ENCODE measurements around the gene FAIM.
"Not testable (repeated sequence)": the region's sequence is repeated elsewhere in the genome, so short reads cannot be mapped to it uniquely, and the experiment has no call there.

Gene FAIM

DNA sequence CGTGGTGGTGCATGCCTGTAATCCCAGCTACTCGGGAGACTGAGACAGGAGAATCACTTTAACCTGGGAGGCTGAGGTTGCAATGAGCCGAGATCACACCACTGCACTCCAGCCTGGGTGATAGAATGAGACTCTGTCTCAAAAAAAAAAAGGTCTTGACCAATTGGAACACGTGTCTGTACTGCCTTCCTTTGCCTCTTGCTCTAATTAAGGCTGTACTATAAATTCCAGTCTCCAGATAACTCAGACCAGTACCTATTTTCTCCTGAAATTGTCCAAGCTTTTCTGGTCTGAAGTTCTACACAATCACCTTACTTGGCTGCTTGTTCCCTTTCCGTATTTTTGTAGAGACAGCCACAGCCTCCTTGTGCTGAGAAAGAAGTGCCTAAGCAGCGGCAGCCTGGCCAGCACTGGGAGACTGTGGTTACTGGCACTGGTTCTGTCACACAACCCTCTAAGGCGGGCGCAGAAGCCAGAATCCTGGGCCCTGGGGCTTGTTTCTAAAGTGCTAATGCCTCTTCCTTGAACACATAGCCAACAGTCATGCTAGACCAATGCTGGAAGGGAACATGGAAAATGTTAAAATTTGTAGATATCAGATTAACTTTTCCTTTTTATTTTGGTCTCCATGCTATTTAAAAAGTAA, 8.3 kb upstream of the FAIM start:
- in situ Hi-C loops (cut with MboI; ENCODE audit: low sequenced_read_pairs): no loop called here

DNA sequence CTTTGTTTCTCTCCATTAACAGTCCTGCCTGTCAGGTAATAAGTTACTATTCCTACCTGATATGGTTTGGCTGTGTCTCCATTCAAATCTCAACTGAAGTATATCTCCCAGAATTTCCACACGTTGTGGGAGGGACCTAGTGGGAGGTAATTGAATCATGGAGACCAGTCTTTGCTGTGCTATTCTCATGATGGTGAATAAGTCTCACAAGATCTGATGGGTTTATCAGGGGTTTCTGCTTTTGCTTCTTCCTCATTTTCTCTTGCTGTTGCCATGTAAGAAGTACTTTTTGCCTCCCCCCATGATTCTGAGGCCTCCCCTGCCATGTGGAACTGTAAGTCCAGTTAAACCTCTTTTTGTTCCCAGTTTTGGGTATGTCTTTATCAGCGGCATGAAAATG, 6.9 kb upstream of the FAIM start:
- in situ Hi-C loops (cut with MboI; ENCODE audit: low sequenced_read_pairs): not testable (repeated sequence)

DNA sequence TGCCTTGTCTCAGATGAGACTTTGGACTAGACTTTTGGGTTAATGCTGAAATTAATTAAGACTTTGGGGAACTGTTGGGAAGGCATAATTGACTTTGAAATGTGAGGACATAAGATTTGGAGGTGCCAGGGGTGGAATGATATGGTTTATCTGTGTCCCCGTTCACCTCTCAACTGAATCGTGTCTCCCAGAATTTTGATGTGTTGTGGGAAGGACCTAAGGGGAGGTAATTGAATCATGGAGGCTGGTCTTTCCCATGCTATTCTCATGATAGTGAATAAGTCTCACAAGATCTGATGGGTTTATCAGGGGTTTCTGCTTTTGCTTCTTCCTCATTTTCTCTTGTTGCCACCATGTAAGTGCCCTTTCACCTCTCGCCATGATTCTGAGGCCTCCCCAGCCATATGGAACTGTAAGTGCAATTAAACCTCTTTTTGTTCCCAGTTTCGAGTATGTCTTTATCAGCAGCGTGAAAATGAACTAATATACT, 4.4 kb upstream of the FAIM start:
- in situ Hi-C loops (cut with MboI; ENCODE audit: low sequenced_read_pairs): not testable (repeated sequence)

DNA sequence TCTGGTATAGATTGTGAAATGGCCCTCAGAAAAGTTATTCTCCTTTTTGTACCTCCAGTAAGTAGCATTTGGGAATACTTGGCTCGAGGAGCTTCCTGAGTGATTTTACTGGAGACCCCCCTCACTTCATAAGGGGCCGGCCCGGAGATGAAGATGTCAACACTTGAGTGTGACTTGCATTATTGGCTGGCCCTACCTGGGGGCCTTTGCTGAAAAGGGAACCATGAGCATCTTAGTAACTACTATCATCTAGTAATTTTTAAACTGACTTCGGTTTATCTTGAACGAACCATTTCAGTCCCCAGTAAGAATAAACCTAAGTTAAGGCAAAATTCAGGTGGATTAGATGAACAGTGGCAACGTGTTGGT, 1.3 kb downstream of the FAIM start:
- in situ Hi-C loops (cut with MboI; ENCODE audit: low sequenced_read_pairs): no loop called here

DNA sequence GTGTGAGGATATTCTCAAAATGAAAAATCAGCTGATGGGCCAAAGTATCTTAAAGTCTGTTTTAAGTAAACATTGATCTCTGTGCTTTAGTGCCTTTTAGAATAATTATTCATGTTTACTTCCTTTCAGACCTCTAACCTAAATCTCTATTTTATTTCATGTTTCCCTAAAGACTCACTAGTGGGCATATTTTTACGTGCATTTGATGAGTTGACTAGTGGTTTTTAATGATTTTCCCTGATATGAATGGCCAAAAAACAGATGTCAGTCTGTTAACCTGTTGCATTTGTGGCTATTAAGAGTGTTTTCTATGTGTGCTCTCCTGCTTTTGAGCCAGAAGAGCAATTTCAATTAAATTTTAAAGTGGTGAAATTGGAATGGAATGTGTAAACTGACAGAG, 6.9 kb downstream of the FAIM start:
- in situ Hi-C loops (cut with MboI; ENCODE audit: low sequenced_read_pairs): no loop called here

DNA sequence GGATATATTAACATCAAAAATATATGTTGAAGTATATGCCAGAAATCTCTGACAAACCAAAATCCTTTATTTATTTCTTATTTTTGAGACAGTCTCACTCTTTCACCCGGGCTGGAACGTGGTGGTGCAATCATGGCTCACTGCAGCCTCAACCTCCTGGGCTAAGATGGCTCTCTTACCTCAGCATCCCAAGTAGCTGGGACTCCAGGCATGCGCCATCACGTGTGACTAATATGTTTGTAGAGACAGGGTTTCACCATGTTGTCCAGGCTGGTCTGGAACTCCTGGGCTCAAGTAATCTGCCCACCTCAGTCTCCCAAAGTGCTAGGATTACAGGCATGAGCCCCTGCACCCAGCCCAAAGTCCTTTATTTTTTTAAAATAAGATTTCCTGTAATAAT, 11.9 kb downstream of the FAIM start:
- in situ Hi-C loops (cut with MboI; ENCODE audit: low sequenced_read_pairs): no loop called here

DNA sequence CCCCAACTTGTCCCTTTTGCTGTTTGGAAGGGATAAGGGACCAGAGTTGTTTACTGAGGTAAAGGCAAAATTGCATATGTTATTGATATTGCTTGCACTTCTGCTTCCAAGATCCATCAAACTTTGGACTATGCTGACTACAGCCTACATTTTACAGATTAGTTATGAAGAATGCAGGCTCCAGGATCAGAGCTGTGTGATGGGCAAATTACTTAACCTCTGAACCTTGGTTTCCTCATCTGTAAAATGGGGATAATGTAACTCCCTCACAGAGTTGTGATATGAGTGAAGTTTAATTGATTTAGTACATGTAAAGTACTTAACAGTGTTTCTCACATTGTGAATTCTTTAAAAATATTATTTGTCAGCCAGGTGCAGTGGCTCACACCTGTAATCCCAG, 15.9 kb downstream of the FAIM start:
- in situ Hi-C loops (cut with MboI; ENCODE audit: low sequenced_read_pairs): no loop called here

DNA sequence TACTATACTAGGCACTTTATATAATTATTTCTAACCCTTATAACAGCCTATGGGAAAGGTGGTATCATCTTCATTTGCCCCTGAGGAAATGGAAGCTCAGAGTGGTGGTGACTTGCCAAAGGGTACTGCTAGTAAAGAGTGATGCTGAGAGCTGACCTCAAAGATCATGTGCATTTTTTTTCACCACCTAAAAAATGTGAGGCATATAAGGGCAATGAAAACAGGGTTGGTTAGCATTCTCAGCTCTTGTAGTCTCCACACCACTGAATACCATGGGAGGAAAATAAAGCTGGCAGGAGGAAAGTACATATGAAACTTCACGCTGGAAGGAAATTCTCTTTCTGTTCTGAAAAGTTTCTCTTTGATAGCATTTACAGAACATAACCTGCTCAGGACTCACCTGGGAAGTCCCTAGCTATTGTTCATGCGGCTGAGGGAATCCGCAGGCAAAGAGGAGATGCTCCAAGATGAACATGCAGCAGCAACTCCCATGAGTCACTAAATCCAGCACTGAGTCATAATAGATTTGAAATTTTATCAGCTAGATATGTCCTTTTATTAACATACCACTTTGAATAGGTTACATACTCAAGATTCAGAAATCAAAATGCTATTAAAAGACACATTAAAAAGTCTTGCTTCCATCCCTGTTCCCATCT, 17.3 kb downstream of the FAIM start:
- in situ Hi-C loops (cut with MboI; ENCODE audit: low sequenced_read_pairs): no loop called here

DNA sequence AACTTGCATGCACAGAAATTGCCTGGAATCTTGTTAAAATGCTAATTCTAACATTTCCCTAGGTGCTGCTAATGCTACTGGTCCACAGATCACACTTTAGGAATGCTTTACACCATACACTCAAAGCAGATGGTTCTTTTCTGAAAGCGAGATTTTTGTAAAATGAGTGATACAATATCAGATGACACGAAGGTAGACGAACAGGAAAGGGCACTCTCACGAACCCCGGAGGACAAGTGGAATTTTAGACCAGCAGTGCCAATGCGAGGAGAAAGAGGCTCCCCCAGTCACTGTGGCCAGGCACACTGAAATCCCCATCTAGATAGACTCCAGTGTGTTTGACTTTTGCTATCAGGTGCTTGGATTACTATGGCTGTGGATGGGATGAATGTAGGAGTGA, 21.0 kb downstream of the FAIM start:
- in situ Hi-C loops (cut with MboI; ENCODE audit: low sequenced_read_pairs): no loop called here

DNA sequence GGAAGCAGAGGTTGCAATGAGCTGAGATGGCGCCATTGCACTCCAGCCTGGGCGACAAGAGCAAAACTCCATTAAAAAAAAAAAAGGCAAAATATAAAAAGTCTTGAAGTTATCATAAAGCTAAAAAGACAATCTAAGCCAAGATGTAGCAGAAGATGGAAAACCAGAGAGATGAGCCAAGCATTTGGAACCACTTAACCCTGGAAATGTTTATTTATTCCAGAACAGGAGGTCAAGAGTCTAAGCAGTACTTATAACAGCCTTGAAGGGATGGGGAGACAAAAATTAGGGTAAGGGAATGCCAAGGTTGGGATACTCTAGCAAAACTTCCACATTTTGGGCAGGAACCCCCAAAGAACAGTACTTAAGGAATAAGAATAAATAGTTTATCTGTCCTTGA, 30.1 kb downstream of the FAIM start:
- in situ Hi-C loops (cut with MboI; ENCODE audit: low sequenced_read_pairs): no loop called here

DNA sequence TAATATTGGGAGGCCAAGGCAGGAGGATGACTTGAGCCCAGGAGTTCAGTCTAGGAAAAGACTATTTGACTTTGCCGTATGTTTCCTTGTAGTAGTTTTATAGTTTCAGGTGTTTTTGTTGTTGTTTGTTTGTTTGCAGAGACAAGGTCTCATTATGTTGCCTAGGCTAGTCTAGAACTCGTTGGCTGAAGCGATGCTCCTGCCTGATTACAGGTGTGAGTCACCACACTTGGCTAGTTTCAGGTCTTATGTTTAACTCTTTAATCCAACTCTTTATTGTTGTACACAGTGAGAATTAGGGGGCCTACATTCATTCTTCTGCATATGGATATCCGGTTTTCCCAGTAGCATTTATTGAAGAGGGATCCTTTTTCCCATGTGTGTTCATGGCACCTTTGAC, 32.0 kb downstream of the FAIM start:
- in situ Hi-C loops (cut with MboI; ENCODE audit: low sequenced_read_pairs): no loop called here

DNA sequence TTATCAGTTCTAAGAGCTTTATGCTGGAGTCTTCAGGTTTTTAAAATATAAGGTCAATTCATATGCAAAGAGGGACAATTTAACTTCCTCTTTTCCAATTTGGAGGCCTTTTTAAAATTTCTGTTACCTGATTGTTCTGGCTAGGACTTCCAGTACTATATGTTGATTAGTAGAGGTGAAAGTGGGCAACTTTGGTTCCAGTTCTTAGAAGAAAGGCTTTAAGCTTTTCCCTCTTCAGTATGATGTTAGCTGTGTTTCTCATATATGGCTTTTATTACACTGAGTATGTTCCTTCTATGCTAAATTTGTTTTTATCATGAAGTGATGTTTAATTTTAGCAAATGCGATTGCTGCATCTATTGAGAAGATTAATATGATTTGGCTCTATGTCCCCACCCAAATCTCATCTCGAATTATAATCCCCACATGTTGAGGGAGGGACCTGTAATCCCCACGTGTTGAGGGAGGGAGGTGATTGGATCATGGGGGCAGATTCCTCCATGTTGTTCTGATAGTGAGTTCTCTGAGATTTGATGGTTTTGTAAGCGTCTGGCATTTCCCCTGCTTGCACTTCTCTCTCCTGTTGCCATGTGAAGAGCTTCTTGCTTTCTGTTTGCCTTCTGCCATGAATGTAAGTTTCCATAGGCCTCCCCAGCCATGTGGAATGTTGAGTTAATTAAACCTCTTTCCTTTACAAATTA, 33.8 kb downstream of the FAIM start:
- in situ Hi-C loops (cut with MboI; ENCODE audit: low sequenced_read_pairs): no loop called here

DNA sequence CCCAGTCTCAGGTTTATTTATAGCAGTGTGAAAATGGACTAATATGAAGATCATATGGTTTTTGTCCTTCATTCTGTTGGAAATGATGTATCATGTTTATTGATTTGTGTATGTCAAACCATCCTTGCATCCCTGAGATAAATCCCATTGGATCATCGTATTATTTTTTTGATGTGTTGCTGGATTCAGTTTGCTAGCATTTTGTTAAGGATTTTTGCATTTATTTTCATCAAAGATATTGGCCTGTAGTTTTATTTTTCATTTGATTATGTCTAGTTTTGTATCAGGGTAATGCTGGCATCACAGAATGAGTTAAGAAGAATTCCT, 34.3 kb downstream of the FAIM start:
- in situ Hi-C loops (cut with MboI; ENCODE audit: low sequenced_read_pairs): no loop called here

DNA sequence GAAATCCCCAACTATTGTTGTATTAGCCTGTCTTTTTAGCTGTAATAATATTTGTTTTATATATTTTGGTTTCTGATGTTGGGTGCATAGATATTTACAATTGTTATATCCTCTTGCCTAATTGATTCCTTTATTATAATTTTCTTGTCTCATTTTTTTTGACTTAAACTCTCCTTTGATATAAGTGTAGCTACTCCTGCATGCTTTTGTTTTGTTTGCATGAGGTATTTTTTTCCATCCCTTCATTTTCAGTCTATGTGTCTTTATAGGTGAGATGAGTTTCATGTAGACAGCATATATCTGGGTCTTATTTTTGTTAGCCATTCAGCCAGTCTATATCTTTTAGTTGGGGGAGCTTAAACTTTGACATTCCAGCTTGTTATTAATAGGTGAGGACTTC, 37.4 kb downstream of the FAIM start:
- in situ Hi-C loops (cut with MboI; ENCODE audit: low sequenced_read_pairs): no loop called here

DNA sequence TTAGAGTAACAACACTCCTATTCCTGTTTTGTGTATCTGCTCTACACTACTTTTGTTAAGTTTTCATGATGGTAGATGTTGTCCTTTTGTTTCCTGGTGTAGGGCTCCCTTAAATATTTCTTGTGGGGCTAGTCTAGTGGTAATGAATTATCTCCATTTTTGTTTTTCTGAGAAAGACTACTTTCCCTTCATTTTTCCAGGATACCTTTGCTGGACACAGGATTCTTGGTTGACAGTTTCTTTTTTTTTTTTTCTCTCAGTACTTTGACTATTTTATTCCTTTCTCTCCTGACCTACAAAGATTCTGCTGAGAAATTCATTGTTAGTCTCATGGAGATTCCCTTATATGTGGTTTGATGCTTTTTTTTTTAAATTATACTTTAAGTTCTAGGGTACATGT, 37.9 kb downstream of the FAIM start:
- in situ Hi-C loops (cut with MboI; ENCODE audit: low sequenced_read_pairs): no loop called here

DNA sequence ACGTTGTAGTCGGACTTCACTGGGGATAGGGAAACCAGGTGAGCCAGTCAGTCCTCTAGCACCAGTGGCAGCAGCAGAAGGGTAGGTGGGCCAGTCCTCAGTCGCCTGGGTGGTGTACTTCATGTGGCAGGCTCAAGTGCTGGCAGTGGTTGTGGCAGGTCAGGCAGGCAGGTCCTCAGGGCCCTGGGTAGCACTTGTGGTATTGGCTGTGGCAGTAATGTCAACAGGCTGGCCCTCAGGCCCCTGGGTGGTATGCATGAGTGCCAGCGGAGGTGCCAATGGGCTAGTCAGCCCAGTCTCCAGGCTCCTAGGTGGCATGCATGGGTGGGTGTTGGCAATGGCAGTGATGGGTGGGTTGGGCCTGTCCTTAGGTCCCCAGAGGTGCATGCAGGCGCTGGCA, 40.6 kb downstream of the FAIM start:
- in situ Hi-C loops (cut with MboI; ENCODE audit: low sequenced_read_pairs): no loop called here

DNA sequence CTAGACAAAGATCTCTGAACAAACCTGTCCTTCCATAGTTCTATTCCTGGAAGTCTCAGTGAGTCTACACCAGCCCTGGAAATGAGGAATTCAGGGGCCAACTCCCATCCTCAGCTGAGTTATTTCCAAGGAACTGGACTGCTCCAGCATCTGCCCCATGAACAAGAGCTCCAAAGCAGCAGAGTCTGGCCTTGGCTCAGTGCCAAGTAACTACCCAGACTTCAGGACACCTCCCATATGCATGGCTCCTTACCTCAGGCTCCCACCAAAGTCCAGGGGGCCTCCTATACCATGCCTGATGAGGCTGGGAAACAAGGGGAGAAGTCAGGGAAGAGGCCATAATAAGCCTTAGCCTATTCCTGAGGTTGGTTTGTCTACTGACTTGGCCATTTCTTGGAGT, 45.0 kb downstream of the FAIM start:
- in situ Hi-C loops (cut with MboI; ENCODE audit: low sequenced_read_pairs): no loop called here

DNA sequence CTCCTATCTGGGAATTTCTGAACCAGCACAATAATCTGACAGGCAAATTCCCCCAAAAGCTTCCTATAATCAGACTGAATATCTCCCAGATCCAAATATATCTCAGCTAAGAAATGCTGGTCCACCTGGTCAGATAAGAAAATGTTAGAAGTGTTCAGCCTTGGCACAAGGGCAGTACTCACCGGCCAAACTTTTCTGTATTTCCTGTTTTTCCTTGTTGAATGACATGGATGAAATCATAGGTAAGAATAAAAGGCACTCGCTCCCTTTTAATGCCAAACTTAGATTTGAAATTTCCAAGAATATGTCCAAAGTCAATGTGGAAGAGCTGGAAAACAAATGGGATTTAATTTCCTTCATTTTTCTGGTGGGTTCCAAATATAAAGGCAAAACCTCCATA, 48.9 kb downstream of the FAIM start:
- in situ Hi-C loops (cut with MboI; ENCODE audit: low sequenced_read_pairs): no loop called here

DNA sequence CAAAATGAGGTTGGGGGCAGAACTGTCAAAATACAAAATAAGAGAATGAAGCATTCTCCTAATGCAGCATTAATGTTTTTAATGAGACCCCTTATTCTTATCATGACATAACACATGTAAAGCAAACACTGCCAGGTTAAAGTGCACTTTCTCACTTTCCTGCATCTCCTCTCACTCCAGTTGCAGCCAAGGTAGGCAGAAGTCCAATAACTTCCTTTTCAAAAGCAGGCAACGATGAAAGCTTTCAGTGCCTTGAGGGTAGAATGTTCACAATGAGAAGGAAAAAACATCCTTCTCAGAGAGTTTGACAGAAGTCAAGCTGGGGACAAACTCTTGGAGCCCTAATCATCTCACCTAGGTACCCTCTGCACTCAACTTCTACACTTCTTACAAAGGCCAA, 59.5 kb downstream of the FAIM start:
- in situ Hi-C loops (cut with MboI; ENCODE audit: low sequenced_read_pairs): no loop called here

DNA sequence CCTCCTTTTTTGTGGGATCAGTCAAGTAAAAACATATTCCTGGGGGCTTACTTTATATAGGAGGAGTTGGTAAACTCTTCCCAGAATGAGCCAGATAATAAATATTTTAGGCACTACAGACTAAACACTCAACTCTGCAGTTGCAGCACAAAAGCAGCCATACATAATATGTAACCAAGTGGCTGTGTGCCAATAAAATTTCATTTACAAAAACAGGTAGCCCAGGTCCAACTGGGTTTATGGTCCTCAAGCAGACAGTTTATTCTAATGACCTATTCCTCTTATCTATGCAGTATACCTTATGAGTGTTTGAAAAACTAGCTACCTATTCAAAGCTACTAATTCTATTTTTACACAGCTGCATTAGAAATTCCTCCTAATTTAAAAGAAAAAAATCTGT, 61.8 kb downstream of the FAIM start:
- in situ Hi-C loops (cut with MboI; ENCODE audit: low sequenced_read_pairs): no loop called here

DNA sequence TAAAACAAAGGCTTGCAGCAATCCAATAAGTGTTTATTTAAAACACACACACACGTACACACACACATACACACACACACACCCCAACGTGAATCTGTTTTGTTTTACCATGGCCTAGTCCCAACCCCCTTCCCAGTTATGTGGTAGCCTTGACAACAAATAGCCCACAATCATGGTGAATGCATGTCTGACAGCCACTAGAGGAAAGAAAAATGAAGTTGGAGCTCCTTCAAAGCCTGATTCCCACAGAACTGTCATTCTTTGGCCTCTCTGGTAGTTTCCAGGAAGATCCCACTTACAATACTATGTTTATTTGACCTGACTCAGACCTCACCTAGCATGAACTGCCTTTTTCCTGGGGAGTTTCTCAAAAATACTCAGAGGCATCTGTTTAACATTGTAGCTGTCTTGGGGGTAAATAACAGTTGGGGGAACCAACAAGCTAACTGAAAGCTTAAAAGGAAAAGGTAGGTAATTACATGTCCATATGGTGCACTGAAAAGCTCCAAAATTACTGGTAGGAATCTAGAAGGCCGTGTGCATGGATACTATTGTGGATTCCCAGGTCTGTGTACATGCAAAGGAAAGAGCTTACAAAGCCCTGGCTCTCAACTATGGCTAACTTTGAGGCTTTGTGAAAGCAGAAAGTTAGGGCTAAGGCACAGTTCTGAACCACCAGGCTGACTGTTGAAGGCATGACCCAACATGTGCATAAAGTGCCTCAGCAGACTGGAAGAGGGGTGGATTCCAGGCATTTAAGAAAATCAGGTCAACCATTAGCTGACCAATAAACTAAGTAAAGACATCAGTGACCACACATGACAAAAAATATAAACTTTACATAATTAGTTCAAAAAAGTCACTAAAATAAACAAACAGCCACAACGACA, 65.3 kb downstream of the FAIM start:
- in situ Hi-C loops (cut with MboI; ENCODE audit: low sequenced_read_pairs): no loop called here

DNA sequence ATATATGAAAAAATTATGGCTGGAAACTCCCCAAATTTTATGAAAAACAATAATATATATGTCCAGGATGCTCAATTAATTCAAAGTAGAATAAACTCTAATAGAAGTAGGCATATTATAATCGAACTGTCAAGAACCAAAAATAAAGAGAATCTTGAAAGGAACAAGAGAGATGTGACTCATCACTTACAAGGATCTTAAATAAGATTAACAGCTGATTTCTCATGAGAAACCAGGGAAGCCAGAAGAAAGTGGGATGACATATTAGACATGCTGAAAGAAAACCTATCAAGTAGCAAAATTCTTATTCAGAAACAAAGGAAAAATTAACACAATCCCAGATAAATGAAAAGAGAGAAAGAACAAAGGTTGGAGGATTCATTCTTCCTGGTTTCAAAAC, 66.8 kb downstream of the FAIM start:
- in situ Hi-C loops (cut with MboI; ENCODE audit: low sequenced_read_pairs): no loop called here

Measured in HL-60/S4 (cell line).